Stromal cell of bone marrow (primary cell): ENCODE data around the gene CD79A.
A peak's percentile ranks its signal among the peaks of the same experiment; 100 is the strongest.

Source experiments
- DNase-seq: peaks from one replicate; pipeline ENCODE4 v3.0.0-alpha.2; 2012; ENCODE audit warnings: low read depth

CD79A gene

DNA sequence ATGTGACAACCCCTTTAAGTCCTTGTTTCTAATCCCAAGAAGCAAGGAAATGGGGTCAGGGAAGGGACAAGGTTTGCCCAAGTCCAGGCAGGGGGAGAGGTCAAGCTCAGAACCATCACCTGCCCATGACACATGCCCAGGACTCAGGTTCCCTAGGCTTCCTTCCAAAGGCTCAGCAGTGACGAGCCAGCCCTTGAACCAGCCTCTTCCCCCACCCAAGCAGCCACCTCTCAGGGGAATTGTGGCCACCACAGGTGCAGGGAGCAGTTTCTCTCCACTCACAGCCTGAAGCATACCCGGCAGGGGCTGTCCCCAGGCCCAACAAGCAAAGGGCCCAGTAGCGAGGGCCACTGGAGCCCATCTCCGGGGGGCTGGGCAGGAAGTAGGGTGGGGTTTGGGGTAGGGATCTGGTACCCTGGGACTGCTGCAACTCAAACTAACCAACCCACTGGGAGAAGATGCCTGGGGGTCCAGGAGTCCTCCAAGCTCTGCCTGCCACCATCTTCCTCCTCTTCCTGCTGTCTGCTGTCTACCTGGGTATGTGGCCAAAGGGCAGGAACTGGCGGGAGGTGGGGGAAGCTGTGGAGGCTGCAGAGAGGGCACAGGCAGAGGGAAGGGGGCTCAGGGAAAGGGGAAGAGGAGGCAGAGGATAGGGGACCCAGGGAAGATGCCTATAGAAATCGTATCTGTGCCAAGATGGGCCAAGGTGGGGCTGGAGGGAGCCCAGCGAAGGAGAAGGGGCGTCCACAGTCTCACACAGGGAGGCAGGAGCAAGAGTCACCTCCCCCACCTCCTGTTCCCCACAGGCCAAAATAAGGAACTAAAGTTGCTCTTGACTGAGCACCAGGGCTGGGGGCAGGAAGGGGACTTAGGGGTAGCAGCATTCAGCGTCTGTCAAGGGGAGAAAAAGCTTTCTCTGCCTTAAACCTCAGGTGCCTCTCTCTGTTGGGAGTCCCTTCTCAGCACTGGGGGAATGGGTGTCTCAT lies at the start of gene CD79A:
CD79A (plus strand) TSS at position 433 of the 986 bp plus-strand sequence; CDS start at position 459, 26 bp downstream.
- DNase-seq, result no peak

DNA sequence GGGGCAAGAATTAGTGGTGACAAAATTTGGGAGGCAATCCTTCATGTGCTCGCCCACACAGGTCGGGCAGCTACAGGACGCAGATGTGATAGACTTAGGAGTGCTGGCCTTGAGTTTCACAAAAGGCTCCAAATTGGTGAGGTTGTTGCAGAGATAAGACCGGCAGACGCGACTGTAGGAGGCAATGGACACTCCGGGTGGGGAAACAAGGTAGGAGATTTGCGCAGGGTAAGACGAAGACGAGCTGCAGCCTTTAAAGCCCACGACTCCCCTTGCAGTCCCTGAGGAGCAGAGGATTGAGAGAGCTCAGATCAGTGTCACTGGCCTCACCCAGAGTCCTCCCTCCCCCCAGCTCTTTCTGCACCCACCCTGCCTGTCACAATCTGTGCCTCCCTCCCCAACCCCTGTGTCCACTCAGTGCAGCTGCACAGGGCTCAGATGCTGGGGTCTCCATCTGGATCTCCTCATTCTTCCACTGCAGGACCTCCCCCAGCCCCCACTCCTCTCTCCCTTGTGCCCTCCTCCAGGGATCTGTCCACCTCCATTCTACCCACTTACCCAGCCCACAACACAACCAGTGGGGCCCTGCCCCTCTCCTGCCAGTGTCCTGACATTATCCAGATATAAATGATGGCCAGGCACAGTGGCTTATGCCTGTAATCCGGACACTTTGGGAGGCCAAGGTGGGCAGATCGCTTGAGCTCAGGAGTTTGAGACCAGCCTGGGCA lies 38.9 kb upstream of the CD79A start:
- no peak for DNase-seq

DNA sequence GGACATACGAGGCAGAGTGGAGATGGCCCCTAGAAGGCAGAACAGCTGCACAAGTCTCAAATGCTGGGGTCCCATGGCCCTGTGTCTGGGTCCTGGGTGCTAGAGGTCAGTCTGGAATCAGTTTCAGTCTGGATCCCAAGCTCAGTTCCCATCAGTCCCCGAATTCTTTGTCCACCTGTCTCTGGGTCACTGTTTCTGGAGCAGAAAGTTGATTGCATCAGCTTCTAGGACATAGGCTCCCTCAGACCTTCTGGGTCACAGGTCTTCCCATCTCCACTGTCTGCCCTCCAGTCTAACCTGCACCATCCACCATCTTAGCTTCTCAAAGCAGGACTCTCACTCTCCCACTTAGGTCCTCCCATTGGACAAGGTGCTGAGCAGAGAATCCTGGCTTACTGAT lies 37.9 kb upstream of the CD79A start:
- no peak for DNase-seq

DNA sequence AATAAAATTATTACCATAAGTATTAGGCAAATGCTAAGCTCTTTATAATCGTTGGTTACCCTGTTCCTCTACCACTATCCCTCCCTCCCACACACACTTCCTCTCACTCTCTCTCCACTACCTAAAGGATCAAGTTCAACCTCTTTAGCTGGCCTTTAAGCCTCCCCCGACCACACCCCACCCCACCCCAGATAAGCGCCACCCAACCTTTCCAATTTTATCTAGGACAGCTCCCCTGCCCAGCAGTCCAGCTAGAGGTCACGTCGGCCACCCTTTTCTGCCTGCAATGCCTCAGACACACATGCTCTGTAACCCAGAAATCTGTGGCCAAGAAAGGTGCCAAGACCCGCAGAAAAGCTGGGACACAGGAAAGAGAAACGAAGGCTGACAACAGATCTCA lies 33.7 kb upstream of the CD79A start:
- no peak for DNase-seq

DNA sequence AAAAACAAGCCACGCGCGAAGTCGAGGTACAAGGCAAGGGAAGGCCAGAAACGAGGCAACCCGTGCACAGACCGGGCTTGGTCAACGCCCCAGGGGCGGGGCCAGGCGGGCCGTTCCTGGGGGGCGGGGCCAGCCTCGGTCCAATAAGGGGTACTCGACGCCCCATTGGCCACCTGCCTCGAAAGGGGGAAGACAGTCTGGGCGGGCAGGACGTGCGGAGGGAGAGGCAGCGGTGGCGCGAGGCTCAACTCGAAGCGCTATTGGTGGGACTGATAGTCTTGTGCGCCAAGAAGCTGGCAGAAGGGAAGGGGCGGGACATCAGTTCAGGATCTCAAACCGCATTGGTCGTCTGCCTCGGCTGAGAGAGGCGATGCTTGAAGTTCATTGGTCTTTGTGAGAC lies 32.5 kb upstream of the CD79A start, which contains the start of gene LYPD4:
LYPD4 (minus strand) TSS at position 83 of the 400 bp plus-strand sequence. CDS start 5,398 bp downstream, outside the sequence.
- no peak for DNase-seq

DNA sequence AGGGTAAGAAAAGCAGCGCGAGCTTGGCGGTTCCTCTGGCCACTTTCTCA lies 32.3 kb upstream of the CD79A start, which contains the start of gene DMRTC2:
DMRTC2 (plus strand) TSS at position 42 of the 50 bp plus-strand sequence. CDS start 2,387 bp downstream, outside the sequence.
- no peak for DNase-seq

DNA sequence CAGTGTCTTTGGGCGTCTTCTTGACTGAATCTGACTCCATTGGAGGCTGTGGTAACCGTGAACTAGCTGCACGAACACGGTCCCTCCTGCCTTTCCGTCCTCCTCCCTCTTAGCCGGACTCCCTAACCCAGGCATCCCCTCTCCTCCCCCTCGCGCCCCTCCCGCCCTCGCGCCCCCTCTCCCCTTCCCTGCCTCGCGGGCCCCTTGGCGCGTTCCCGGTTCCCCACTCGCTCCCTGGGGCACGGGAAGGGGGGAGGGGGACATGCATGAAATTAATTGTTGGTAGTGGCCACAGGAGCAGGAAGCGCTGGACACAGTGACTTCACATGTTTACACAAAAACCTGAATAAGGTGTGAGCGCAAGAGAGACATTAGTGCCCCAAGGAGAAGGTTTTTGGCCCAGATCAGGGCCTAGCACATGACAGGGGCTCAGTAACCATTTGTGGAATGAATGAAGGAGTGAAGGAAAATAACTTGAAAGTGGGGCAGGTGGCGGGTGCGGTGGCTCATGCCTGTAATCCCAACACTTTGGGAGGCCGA lies 32.0 kb upstream of the CD79A start:
- no peak for DNase-seq

DNA sequence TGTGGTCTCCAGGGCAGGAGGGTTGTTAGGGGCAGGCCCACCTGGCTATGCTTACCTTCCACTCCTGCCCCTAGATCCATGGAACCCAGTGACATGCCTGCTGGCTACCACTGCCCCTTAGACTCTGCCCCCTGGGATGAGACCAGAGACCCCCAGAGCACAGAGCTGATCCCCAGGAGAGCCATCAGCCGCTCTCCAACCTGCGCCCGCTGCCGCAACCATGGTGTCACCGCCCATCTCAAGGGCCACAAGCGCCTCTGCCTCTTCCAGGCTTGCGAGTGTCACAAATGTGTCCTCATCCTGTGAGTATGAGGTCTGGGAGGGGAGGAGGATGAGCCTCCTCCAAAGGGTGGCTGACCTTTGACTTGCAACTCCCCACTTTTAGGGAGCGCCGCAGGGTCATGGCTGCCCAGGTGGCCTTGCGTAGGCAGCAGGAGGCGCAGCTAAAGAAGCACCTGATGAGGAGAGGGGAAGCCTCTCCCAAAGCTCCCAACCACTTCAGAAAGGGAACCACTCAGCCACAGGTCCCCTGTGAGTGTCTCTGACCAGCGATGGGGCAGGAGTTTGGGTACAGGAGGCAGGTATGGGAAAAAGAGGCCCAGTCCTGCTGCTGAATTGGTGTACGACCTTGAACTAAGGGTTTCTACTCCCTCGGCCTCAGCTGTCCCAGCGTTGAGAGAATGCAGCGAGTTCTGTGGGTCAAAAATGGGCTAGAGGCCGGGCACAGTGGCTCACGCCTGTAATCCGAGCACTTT lies 29.6 kb upstream of the CD79A start:
- no peak for DNase-seq

DNA sequence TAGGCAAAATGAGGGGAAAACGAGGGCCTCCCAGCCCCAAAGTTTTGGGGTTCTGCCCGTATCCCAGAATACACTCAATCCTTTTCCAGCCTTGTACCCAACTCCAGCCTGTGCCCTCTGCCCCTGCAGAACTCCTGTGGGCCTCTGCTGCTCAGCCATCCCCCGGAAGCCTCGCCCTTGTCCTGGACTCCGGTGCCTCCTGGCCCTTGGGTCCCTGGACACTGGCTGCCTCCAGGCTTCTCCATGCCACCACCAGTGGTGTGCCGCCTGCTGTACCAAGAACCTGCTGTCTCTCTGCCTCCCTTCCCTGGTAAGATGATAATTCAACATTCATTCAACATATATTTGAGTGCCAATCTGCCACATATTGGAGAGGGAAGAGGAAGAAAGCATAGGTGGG lies 28.4 kb upstream of the CD79A start:
- no peak for DNase-seq

DNA sequence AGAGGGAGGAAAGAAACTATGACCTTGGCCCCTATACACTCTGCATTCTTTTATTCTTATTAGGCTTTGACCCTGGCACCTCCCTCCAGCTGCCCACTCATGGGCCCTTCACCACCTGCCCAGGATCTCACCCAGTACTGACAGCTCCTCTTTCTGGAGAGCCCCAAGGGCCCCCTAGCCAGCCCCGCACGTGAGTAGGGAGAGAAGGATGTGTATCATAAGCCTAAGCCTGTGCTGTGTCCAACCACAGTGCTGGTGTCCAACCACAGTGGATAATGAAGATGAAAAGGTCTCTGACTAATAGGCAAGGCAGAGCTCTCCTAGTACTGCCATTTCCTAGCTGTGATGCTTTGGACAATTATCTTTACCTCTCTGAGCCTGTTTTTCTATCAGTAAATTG lies 28.0 kb upstream of the CD79A start:
- no peak for DNase-seq

DNA sequence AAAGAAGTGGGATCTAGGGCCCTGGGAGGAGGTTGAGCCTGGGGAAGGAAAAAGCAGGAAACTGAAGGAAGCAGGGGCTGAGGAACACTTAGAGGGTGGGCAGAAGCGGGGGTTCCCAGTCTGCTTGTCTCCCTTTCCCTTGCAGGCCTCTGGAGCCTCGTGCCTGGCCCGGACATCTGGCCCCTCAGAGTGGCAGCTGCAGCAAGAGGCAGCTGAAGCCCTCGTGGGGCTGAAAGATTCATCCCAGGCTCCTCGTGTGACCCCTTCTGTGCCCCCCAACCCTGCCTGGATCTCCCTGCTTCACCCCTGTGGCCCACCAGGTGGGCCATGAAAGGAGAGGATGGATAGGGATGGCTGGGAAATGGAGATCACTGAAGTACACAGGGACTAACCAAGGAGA lies 26.7 kb upstream of the CD79A start:
- no peak for DNase-seq

DNA sequence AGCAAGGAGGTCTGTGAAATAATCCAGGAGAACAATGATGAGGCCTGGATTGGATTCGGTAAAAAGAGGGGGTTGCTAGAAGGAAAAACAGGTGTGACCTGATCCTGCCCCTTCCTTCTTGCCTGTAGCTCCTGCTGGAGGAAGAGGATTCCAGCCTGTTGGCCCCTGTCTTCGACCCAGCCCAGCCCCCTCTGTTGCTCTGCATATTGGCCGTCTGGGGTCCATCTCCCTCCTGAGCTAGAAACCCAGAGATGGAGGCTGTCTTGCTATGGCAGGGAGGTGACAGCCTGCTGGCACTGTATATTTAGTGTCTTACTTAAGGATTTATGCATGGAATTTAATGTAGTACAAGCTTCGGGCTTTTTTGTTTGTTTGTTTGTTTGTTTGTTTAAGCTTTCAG lies 25.6 kb upstream of the CD79A start:
- DNase-seq, result no peak

DNA sequence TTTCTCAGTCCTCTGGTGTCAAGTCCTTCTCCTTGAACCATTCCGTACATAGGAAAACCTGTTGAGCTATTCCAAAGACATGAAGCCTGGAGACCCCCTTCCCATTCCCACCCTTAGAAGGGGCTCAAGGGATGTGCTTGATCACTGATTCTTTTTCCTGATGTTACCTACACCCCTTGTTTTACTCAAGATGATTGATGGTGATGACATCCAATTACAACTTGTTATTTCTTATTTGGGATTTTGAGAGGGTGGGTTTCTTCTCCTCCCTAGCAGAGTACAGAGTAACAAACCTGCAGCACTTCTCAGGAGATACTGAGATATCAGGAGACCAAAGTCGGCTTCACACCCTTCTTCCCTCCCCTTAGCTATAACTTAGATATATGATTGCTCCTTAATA lies 23.7 kb upstream of the CD79A start:
- no peak for DNase-seq

DNA sequence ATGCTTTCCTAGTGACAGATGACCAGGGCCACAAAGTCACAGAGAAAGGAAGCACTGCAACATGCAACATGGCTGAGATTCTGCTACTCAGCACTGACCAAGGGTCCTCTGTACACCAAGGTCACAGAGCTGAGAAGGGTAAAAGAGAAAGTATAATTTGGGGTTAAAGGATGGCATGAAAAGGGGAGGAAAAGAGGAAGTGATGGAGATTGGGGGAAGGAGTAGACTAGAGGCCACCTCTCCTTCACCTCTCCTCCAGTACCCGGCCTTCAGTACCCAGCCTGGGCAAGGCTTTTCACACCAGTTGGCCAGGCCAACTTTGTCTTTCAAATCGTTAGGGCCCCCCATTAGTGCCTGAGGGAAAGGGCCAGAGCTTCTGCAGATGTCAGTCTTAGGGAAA lies 23.3 kb upstream of the CD79A start:
- no peak for DNase-seq

DNA sequence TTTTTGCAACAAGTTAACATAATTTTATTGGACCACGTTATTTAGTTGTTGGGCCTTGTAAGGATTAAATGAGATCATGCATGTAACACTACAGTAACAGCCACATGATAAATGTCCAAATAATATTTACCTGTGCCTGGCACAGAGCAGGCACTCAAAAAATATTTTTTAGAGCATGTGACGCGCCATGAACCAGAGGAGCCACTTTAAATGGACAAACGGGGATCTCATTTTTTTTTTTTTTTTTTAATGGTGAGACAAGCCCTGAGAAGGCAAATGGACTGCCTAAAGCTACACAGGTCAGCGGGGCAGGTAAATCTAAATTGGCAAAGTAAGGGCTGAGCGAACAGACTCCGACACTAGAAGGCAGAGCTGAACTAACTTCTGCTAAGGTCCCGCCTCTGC lies 17.9 kb upstream of the CD79A start:
- no peak for DNase-seq

DNA sequence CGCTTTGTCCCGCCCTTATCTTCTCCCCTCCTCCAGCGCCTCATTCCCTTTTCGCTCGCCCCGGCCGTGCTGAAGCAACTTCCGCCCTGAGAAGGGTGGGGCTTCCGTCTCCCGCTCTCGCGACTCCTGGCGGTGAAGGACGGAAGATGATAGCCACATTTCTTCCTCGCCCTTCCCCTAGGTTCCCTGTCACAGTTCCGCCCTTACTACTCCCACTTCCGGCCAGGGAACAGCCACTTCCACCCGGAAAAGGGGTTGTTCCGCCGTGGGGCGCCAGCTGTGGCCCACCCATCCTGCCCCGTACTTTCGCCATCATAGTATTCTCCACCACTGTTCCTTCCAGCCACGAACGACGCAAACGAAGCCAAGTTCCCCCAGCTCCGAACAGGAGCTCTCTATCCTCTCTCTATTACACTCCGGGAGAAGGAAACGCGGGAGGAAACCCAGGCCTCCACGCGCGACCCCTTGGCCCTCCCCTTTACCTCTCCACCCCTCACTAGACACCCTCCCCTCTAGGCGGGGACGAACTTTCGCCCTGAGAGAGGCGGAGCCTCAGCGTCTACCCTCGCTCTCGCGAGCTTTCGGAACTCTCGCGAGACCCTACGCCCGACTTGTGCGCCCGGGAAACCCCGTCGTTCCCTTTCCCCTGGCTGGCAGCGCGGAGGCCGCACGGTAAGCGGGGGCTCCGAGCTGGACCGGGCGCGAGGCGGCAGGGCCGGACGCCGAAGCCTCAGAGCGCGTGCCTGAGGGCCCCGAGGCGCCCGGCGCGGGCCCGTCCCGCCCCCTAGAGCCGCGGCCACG lies 17.3 kb upstream of the CD79A start, which contains the start of gene RPS19:
RPS19 (plus strand) TSS at position 638 of the 801 bp plus-strand sequence. CDS start 520 bp downstream, outside the sequence.
- DNase-seq, result peak; percentile 98

DNA sequence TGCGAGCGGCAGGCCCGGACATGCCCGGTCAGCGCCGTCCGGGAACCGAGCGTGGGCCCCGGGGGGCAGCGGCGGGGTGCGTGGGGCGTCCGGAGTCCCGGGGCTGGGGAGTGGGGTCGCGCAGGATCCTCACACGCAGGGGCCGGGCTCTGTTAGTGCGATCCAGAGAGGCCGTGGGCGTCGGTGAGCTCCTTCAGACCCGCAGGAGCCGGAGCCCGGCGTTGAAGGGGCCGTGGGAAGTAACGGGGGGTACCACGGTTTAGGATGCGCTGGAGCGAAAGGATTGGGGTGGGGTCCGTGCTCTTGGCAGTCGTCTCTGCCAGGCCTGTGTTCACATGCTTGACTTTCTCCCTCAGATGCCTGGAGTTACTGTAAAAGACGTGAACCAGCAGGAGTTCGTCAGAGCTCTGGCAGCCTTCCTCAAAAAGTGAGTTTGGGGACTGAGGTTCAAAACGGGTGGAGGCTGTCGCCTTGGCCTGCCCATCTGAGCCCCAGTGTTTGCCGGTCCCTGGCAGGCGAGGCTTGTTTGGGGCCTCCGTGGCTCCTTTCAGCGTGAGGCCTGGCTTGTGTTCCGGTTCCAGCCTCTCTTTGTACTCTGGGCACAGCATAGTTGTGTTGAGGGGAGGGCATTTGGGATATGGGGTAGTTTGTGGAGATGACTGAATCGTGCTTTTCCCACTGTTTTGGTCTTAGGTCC lies 16.5 kb upstream of the CD79A start:
- no peak for DNase-seq

DNA sequence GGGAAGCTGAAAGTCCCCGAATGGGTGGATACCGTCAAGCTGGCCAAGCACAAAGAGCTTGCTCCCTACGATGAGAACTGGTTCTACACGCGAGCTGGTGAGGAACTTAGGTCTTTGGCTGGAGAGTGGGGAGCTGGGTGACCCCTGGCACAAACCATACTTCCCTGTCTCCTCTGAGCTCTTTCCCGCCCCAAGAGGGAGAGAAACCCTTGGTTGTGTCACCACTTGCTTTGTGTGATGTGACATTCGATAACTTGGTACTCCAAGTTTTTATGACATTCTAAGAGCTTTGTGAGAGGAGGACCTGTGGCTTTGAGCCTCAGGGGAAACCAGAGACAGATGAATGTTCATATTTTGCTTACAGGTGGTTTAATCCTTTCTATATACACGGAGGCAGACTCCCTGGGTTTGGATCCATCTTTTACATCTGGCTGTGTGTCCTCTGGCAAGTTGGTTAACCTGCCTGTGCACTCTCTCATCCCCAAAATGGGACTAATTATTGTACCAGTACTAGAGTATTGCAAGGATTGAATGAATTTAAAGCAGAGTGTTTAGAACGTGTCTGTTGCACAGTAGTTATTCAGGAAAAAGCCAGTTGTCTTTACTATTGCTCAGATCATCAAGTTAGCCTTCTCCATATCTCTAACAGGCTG lies 15.8 kb upstream of the CD79A start:
- DNase-seq, result no peak

DNA sequence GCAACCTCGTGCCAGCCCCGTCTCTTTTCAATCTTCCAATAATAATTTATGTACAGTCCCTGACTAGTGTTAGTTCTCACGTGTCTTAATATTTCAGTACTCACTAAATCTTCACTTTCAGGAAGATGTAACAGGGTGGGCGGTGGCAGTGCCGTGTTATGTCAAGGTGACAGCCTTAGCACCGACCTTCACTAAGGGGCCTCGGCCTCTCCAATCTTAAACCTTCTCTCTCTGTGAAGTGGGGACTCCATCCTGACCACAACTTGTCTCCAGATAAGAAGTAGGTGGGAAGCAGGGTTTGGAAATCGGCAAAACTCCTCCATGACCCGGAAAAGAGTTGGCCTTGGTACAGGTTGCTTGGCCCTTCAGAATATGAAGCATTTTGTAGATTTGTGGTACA lies 15.2 kb upstream of the CD79A start:
- no peak for DNase-seq

DNA sequence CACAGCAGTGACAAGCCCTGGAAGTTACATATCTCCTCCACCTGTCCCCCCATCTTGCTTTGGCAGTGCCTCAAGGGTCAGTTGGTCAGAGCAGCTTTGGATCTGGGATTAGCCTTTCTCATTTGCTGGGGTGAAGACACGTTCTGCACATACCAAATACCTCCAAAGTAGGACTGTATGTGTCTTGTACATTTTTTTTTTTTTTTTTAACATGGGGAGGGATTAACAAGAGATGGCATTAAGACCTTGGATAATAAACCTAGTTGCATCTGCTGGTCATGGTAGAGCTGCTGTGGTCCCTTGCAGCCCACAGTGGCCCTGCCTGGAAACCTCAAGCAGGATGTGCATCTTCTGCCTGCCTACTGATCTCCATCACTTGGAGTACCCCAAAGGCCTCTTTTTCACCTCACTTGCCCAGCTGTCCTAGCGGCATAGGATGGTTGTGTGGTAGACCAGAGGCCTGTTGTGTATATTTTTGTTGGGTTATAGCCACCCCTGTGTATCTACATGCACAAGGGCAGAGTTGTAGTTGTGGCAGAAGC lies 14.6 kb upstream of the CD79A start:
- no peak for DNase-seq
